ENCODE measurements around the gene ATE1. TPM values are rescaled to one million over a fixed set of nuclear protein-coding genes. Genes with fewer than 3 reads are reported as not detected.

The ATE1 gene
- total and polyA plus RNA-seq, 2 donors (not counting 1 experiment from before 2014, with no cell fraction given) = 8.2 to 32.0 TPM

DNA sequence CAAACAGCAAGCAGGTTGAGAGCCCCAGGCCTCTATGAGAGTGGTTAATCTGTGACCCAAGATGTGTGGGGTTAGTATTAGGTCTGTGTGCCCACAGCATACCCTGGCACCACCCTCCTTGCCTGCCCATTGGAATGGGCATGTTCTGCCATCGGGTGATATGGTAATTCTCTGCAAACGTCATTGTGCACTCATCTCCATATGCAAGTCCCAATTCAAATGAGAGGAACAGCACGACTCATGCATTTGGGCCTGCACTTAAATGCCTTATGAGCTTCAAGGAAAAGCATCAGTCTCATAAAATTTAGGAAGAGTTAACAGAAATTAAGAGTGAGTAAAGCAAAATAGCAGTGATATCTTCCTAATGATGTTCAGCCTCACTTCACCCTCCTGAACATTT lies 195.7 kb downstream of the ATE1 start:
- Mint-ChIP-seq H3K27me3 (peaks cover 12% of the 10 kb centered on the region), H3K9me3 (ENCODE audit: insufficient read depth) (no peaks in the 10 kb centered on the region), H3K27ac (no peak overlapping the region), H3K4me1 (no peaks in the 10 kb centered on the region), H3K4me3 (no peak overlapping the region)
- Histone ChIP-seq H3K9ac (ENCODE audit: low read length) (no peak overlapping the region), H3K27ac (ENCODE audit: low read length in 2 of 2) (no peak overlapping the region), H3K79me2 (ENCODE audit: control insufficient read depth, insufficient read depth, low read length) (no peaks in the 10 kb centered on the region), H3K4me2 (replicated peaks; ENCODE audit: low read depth, low read length, poor library complexity, severe bottlenecking) (no peak overlapping the region), H3K9me3 (ENCODE audit: control extremely low read depth in 1 of 3, control insufficient read depth in 2 of 3, insufficient read depth in 1 of 3, low read length in 2 of 3) (peaks cover 0 to 7% (median 0%) of the 10 kb centered on the region in 3 donors), H3K4me1 (ENCODE audit: control insufficient read depth in 2 of 2, insufficient read depth in 2 of 2, low read length in 2 of 2) (no peaks in the 10 kb centered on the region), H3K27me3 (replicated peaks in 1 of 4; ENCODE audit: control extremely low read depth in 1 of 4, control insufficient read depth in 3 of 4, insufficient read depth in 4 of 4, low read length in 3 of 4) (peaks cover 0 to 13% (median 2%) of the 10 kb centered on the region in 4 experiments), H3K4me3 (ENCODE audit: control extremely low read depth in 1 of 5, extremely low read depth in 1 of 5, insufficient read depth in 1 of 5, low read depth in 2 of 5, low read length in 4 of 5) (no peak overlapping the region), H3K36me3 (replicated peaks in 1 of 2; ENCODE audit: control extremely low read depth in 1 of 2, control insufficient read depth in 1 of 2, extremely low read depth in 1 of 2, insufficient read depth in 2 of 2, low read length in 1 of 2) (no peaks in the 10 kb centered on the region), H2AFZ (ENCODE audit: insufficient read depth, low read depth, low read length, poor library complexity, severe bottlenecking) (no peak overlapping the region), H4K20me1 (ENCODE audit: control insufficient read depth, insufficient read depth, low read length, poor library complexity, severe bottlenecking) (no peaks in the 10 kb centered on the region)
- WGBS (ENCODE audit: insufficient coverage) = 90% methylated on average over 2 of the region's 3 CpGs
- ChIA-PET CTCF (no interaction called here), POLR2A (no interaction called here)
- no peak for TF ChIP-seq CTCF (IDR thresholded peaks at IDR 0.05)
- no peak for TF ChIP-seq EZH2 (IDR thresholded peaks at IDR 0.05; ENCODE audit: borderline replicate concordance, insufficient read depth, low read depth, low read length, poor library complexity, severe bottlenecking)
- intact Hi-C loops (cut with micrococcal nuclease) = no loop called here
- no peak for ATAC-seq (ENCODE audit: low read depth)
- DNase-seq = no peak

DNA sequence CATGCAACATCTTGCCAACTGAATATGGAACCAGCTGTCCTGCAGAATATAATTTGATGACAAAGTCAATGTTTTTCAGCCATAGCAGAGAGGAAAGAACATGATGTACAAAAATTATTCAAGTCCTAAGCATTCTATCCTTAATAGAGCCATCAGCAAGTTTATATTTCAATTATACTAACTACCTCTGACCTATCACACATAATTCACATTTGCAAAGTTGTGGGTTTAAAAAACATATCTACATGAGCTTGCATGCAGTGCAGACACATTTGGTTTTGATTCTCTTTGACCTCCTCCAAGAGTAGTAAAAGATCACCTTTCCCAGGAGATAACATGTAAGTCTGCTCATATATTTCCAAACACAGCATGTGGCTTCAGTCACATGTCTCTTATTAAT lies 203.5 kb downstream of the ATE1 start:
- ChIA-PET CTCF (no interaction called here), POLR2A (no interaction called here)
- Histone ChIP-seq H3K9me3 (ENCODE audit: control extremely low read depth in 1 of 3, control insufficient read depth in 2 of 3, insufficient read depth in 1 of 3, low read length in 2 of 3) (peaks cover 0 to 2% (median 0%) of the 10 kb centered on the region in 3 donors), H3K79me2 (ENCODE audit: control insufficient read depth, insufficient read depth, low read length) (no peaks in the 10 kb centered on the region), H3K4me1 (ENCODE audit: control insufficient read depth in 2 of 2, insufficient read depth in 2 of 2, low read length in 2 of 2) (no peaks in the 10 kb centered on the region), H4K20me1 (ENCODE audit: control insufficient read depth, insufficient read depth, low read length, poor library complexity, severe bottlenecking) (no peaks in the 10 kb centered on the region), H3K9ac (ENCODE audit: low read length) (no peak overlapping the region), H3K4me2 (replicated peaks; ENCODE audit: low read depth, low read length, poor library complexity, severe bottlenecking) (no peak overlapping the region), H3K27ac (ENCODE audit: low read length in 2 of 2) (no peak overlapping the region), H3K27me3 (replicated peaks in 1 of 4; ENCODE audit: control extremely low read depth in 1 of 4, control insufficient read depth in 3 of 4, insufficient read depth in 4 of 4, low read length in 3 of 4) (no peaks in the 10 kb centered on the region), H3K4me3 (ENCODE audit: control extremely low read depth in 1 of 5, extremely low read depth in 1 of 5, insufficient read depth in 1 of 5, low read depth in 2 of 5, low read length in 4 of 5) (no peak overlapping the region), H2AFZ (ENCODE audit: insufficient read depth, low read depth, low read length, poor library complexity, severe bottlenecking) (no peak overlapping the region), H3K36me3 (replicated peaks in 1 of 2; ENCODE audit: control extremely low read depth in 1 of 2, control insufficient read depth in 1 of 2, extremely low read depth in 1 of 2, insufficient read depth in 2 of 2, low read length in 1 of 2) (no peaks in the 10 kb centered on the region)
- Mint-ChIP-seq H3K27ac (no peak overlapping the region), H3K27me3 (peaks cover 4% of the 10 kb centered on the region), H3K4me1 (no peaks in the 10 kb centered on the region), H3K9me3 (ENCODE audit: insufficient read depth) (no peaks in the 10 kb centered on the region), H3K4me3 (no peak overlapping the region)
- intact Hi-C loops (cut with micrococcal nuclease) = no loop called here
- no peak for TF ChIP-seq CTCF (IDR thresholded peaks at IDR 0.05)
- ATAC-seq (ENCODE audit: low read depth) = no peak
- DNase-seq = no peak

All from B cell (primary cell).